ENCODE results near the gene TGFBR3. TPM values are rescaled to one million over a fixed set of nuclear protein-coding genes. Genes with fewer than 3 reads are reported as not detected.

The TGFBR3 gene
- polyA plus RNA-seq, 10 donors, result 26.9 to 44.8 (median 33.6) TPM

- DNase-seq, result no peak
These were observed 82.0 kb downstream of the TGFBR3 start for GRCh38 chr1:91803847-91804545.

GRCh38 chr1:91803123-91803522 is 82.8 kb downstream of the TGFBR3 start:
- peak in 1 of 3 donors; percentile 76 for DNase-seq

- no peak for DNase-seq
These were observed 84.3 kb downstream of the TGFBR3 start for GRCh38 chr1:91801496-91802115.

GRCh38 chr1:91799863-91800262 is 86.1 kb downstream of the TGFBR3 start:
- no peak for DNase-seq

- DNase-seq, result no peak
These were observed 86.8 kb downstream of the TGFBR3 start for GRCh38 chr1:91799159-91799558.

GRCh38 chr1:91798740-91799139 is 87.2 kb downstream of the TGFBR3 start:
- DNase-seq, result no peak

GRCh38 chr1:91798241-91798648 is 87.7 kb downstream of the TGFBR3 start:
- DNase-seq, result no peak

- no peak for DNase-seq
These were observed 88.8 kb downstream of the TGFBR3 start for GRCh38 chr1:91797164-91797563.

- no peak for DNase-seq
These were observed 89.6 kb downstream of the TGFBR3 start for GRCh38 chr1:91796390-91796654.

- peak; percentile 85 to 92 (median 89) for DNase-seq
These were observed 90.2 kb downstream of the TGFBR3 start for GRCh38 chr1:91795591-91796389.

- no peak for DNase-seq
These were observed 92.1 kb downstream of the TGFBR3 start for GRCh38 chr1:91793877-91794276.

- DNase-seq, result no peak
These were observed 92.8 kb downstream of the TGFBR3 start for GRCh38 chr1:91793189-91793588.

GRCh38 chr1:91792489-91793071 is 93.4 kb downstream of the TGFBR3 start:
- DNase-seq, result no peak

GRCh38 chr1:91791691-91792488 is 94.1 kb downstream of the TGFBR3 start:
- peak in 1 of 3 donors; percentile 45 for DNase-seq

- no peak for DNase-seq
These were observed 94.8 kb downstream of the TGFBR3 start for GRCh38 chr1:91791103-91791502.

- no peak for DNase-seq
These were observed 95.6 kb downstream of the TGFBR3 start for GRCh38 chr1:91790392-91790791.

- no peak for DNase-seq
These were observed 96.5 kb downstream of the TGFBR3 start for GRCh38 chr1:91789273-91789997.

GRCh38 chr1:91787919-91788318 is 98.0 kb downstream of the TGFBR3 start:
- peak in 1 of 3 donors; percentile 64 for DNase-seq

GRCh38 chr1:91784616-91785015 is 101.3 kb downstream of the TGFBR3 start:
- no peak for DNase-seq

- DNase-seq, result no peak
These were observed 101.8 kb downstream of the TGFBR3 start for GRCh38 chr1:91784191-91784590.
